GM12872 (cell line): ENCODE measurements around the gene POLR3E.

ENCODE experiments used
- TF ChIP-seq, protein P1 (sequence below): IDR thresholded peaks from 3 replicates; pipeline ENCODE4 v1.5.1; 2011; ENCODE audit warnings: low read depth, mild to moderate bottlenecking, low read length, moderate library complexity; ENCODE audit not compliant: insufficient read depth

POLR3E gene

GRCh38 chr16:22374311-22375116 lies 77.3 kb downstream of the POLR3E start, which contains the start of gene CDR2:
CDR2 (minus strand) TSS chr16:22374619; CDS start chr16:22374309, 310 bp downstream.
- TF ChIP-seq, protein P1, sequence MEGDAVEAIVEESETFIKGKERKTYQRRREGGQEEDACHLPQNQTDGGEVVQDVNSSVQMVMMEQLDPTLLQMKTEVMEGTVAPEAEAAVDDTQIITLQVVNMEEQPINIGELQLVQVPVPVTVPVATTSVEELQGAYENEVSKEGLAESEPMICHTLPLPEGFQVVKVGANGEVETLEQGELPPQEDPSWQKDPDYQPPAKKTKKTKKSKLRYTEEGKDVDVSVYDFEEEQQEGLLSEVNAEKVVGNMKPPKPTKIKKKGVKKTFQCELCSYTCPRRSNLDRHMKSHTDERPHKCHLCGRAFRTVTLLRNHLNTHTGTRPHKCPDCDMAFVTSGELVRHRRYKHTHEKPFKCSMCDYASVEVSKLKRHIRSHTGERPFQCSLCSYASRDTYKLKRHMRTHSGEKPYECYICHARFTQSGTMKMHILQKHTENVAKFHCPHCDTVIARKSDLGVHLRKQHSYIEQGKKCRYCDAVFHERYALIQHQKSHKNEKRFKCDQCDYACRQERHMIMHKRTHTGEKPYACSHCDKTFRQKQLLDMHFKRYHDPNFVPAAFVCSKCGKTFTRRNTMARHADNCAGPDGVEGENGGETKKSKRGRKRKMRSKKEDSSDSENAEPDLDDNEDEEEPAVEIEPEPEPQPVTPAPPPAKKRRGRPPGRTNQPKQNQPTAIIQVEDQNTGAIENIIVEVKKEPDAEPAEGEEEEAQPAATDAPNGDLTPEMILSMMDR, result no peak

- TF ChIP-seq, protein P1, result no peak
Measured at GRCh38 chr16:22375117-22375962, 78.1 kb downstream of the POLR3E start.

DNA sequence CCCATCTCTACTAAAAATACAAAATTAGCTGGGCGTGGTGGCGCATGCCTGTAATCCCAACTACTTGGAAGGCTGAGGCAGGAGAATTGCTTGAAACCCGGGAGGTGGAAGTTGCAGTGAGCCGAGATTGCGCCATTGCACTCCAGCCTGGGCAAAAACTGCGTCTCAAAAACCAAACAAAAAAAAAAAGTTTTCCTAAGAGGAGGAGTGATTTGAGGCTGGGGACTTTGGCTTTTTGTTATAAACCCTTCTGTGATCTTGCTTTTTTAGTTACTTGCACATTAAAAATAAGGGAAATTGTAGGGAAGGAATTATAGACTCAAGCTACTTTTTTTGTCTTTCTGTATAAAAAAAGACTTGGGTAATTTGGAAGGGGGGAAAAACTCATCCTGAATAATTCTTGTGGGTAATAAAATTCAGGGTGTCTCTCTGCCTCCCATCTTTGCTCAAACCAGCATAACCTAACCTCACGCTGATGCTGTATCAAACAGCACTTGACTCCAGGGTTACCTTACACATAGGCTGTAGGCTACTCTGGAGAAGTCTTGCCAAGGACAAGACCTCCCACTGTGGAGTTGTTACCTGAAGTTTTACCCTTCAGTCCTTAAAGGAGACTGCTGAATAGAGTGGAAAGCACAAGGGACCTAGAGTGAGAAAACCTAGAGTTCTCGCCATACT lies 78.9 kb downstream of the POLR3E start:
- TF ChIP-seq, protein P1, result no peak

DNA sequence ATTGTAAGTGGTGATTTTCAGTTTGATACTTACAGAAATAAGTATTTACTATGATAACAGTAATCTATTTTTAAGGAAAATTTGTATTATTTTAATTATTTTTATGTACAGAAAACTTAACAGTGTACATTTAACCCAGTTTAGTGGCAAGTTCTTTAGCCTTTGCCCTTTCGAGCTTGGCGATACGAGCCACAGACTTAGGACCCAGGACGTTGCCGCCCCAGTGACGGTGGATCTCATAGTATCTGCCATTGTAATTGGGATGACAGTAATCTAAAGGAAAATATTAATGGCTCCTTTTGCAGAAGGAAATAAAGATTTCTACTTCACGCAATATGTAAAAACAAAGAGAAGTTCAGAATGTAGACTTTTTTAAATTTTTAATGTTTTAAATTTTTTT lies 82.4 kb downstream of the POLR3E start:
- TF ChIP-seq, protein P1, result no peak

- TF ChIP-seq, protein P1, result no peak
Measured at GRCh38 chr16:22380529-22380928, 83.3 kb downstream of the POLR3E start.

- TF ChIP-seq, protein P1, result no peak
Measured at GRCh38 chr16:22381392-22381791, 84.2 kb downstream of the POLR3E start.

DNA sequence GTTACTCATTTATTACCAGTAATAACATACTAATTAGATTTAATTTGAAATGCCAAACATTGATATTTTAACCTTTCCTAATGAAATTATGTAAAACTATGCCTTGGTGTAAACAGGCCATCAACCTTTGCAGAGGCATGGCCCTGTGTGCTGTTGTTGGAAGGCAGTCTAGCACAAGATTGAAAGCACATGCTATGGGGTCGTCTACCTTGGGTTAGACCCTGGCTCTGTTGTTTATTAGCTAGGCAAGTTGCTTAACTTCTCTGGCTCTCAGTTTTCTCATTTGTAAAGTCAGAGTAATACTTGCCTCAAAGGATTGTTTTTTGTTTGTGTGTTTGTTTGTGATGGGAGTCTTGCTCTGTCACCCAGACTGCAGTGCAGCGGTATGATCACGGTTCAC lies 86.6 kb downstream of the POLR3E start:
- TF ChIP-seq, protein P1, result no peak
